K562 (cell line): Measurements from ENCODE around the gene LYRM1. TPM values are rescaled to one million over a fixed set of nuclear protein-coding genes. Genes with fewer than 3 reads are reported as not detected.

Experiments
- ARID1B ChIP-seq: fragments of 450-650 bp; IDR thresholded peaks from 2 replicates; pipeline ENCODE4 v1.6.1; 2016; ENCODE audit warnings: antibody characterized with exemption, mild to moderate bottlenecking, inconsistent platforms
- BRF1 ChIP-seq: IDR thresholded peaks from 3 replicates; pipeline ENCODE4 v1.6.1; 2011; ENCODE audit warnings: borderline replicate concordance, mild to moderate bottlenecking; ENCODE audit not compliant: insufficient read length; ENCODE audit errors: extremely low read depth
- CBFA2T3 ChIP-seq: fragments of 450-650 bp; IDR thresholded peaks from 2 replicates; pipeline ENCODE4 v1.6.1; 2017
- CREM ChIP-seq: IDR thresholded peaks from 2 replicates; pipeline ENCODE4 v1.6.1; 2014; ENCODE audit warnings: antibody characterized with exemption, low read depth
- DPF2 ChIP-seq: fragments of 450-650 bp; IDR thresholded peaks from 2 replicates; pipeline ENCODE4 v1.6.1; 2016
- ETS2 ChIP-seq: IDR thresholded peaks from 2 replicates; pipeline ENCODE4 v1.6.1; 2016; ENCODE audit warnings: borderline replicate concordance, missing genetic modification characterization, mild to moderate bottlenecking, moderate library complexity, missing compliant biosample characterization; ENCODE audit not compliant: poor library complexity, severe bottlenecking
- FOXM1 ChIP-seq, 2 experiments: fragments of 450-650 bp in 1 of 2; sonication (generic) in 1 of 2; formaldehyde crosslinking in 1 of 2; IDR thresholded peaks; 2 replicates each; pipeline versions ENCODE4 v1.6.1 to v1.9.0; 2017 to 2022; ENCODE audit warnings: low read depth in 2 of 2, mild to moderate bottlenecking in 2 of 2, missing genetic modification reagents in 1 of 2, moderate library complexity in 1 of 2
- KHSRP ChIP-seq: fragments of 450-650 bp; IDR thresholded peaks from 2 replicates; pipeline ENCODE4 v1.6.1; 2017
- KLF10 ChIP-seq: fragments of 250-450 bp; sonication (Bioruptor Pico); IDR thresholded peaks from 2 replicates; pipeline ENCODE4 v1.6.1; 2021; ENCODE audit warnings: matching md5 sums
- KLF16 ChIP-seq: IDR thresholded peaks from 2 replicates; pipeline ENCODE4 v1.6.1; 2016; ENCODE audit warnings: antibody characterized with exemption
- L3MBTL2 ChIP-seq: fragments of 450-650 bp; IDR thresholded peaks from 2 replicates; pipeline ENCODE4 v1.6.1; 2016; ENCODE audit warnings: mild to moderate bottlenecking, moderate library complexity
- MAFG ChIP-seq: fragments of 450-650 bp; conservative IDR thresholded peaks from 2 replicates; pipeline ENCODE4 v1.6.1; 2016; ENCODE audit warnings: missing genetic modification characterization, missing compliant biosample characterization
- MTA2 ChIP-seq: fragments of 450-650 bp; IDR thresholded peaks from 2 replicates; pipeline ENCODE4 v1.6.1; 2016; ENCODE audit warnings: low read depth
- NFIC ChIP-seq: fragments of 450-650 bp; IDR thresholded peaks from 2 replicates; pipeline ENCODE4 v1.6.1; 2017; ENCODE audit warnings: mild to moderate bottlenecking, inconsistent platforms
- SNRNP70 ChIP-seq: fragments of 200-400 bp; formaldehyde crosslinking; optimal IDR thresholded peaks from 2 replicates; pipeline ENCODE3; 2017; ENCODE audit warnings: low read depth, low read length
- SOX6 ChIP-seq: fragments of 450-650 bp; IDR thresholded peaks from 2 replicates; pipeline ENCODE4 v1.6.1; 2014; ENCODE audit warnings: mild to moderate bottlenecking
- SREBF1 ChIP-seq: fragments of 150-350 bp; IDR thresholded peaks from 2 replicates; pipeline ENCODE4 v1.6.1; 2014; ENCODE audit warnings: antibody characterized with exemption, low read depth, low read length, borderline replicate concordance
- STAT5A ChIP-seq: IDR thresholded peaks from 2 replicates; pipeline ENCODE4 v1.6.1; 2012; ENCODE audit warnings: low read length, inconsistent platforms, borderline replicate concordance
- TEAD1 ChIP-seq, 2 experiments: fragments of 450-650 bp in 1 of 2; sonication (generic) in 1 of 2; formaldehyde crosslinking; IDR thresholded peaks; 2 replicates each; pipeline versions ENCODE4 v1.4.0 to v1.8.0; 2020 to 2022; ENCODE audit warnings: mild to moderate bottlenecking in 2 of 2, missing genetic modification reagents in 1 of 2
- TOE1 ChIP-seq, 2 experiments: fragments of 450-650 bp in 1 of 2; sonication (generic) in 1 of 2; formaldehyde crosslinking in 1 of 2; IDR thresholded peaks; 2 replicates each; pipeline versions ENCODE4 v1.7.1 to v1.8.0; 2016 to 2022; ENCODE audit warnings: borderline replicate concordance in 2 of 2, mild to moderate bottlenecking in 2 of 2, antibody characterized with exemption in 1 of 2, inconsistent platforms in 1 of 2, low read depth in 1 of 2, missing genetic modification reagents in 1 of 2, moderate library complexity in 1 of 2
- TRIM24 ChIP-seq, 2 experiments: fragments of 450-650 bp; IDR thresholded peaks; 2 replicates each; pipeline ENCODE4 v1.6.1; 2016
- ZNF589 ChIP-seq: fragments of 200-800 bp; sonication (Bioruptor generic); IDR thresholded peaks from 2 replicates; pipeline ENCODE4 v1.6.1; 2016; ENCODE audit warnings: low read depth, missing genetic modification characterization, missing compliant biosample characterization
- polyA plus RNA-seq, 8 experiments: library from polyadenylated mRNA; depleted of rRNA in 4 of 8; stranded (reverse) in 5 of 8; unstranded in 3 of 8; fragments of >200 nt; fragmentation: Nextera tagmentation in 2 of 8; fragmentation: Illumina TruSeq in 1 of 8; extraction: Ambion mirVana in 2 of 8; extraction: Trizol in 1 of 8; gene quantifications; 2 replicates each; pipeline versions ENCODE4 v1.2.1 to v1.2.3, GENCODE V29; 2011 to 2014; ENCODE audit warnings: inconsistent platforms in 1 of 8, missing spikeins in 1 of 8
- total RNA-seq, 7 experiments: library from RNA; depleted of rRNA in 6 of 7; stranded (reverse); fragments of >200 nt in 6 of 7; fragmentation: Illumina TruSeq in 2 of 7; extraction: Trizol in 2 of 7; gene quantifications; 2 replicates each; pipeline versions ENCODE4 v1.2.1 to v1.2.3, GENCODE V29; 2011 to 2021; ENCODE audit warnings: low replicate concordance in 1 of 7
- TF ChIP-seq, protein P1 (sequence below), 2 experiments: fragments of 200-800 bp in 1 of 2; sonication (Bioruptor generic) in 1 of 2; sonication (generic) in 1 of 2; formaldehyde crosslinking in 1 of 2; IDR thresholded peaks in 1 of 2; conservative IDR thresholded peaks in 1 of 2; 2 replicates each; pipeline versions ENCODE4 v1.5.0 to v1.6.1; 2016 to 2020; ENCODE audit warnings: missing compliant biosample characterization in 1 of 2, missing genetic modification characterization in 1 of 2, missing genetic modification reagents in 1 of 2
- TF ChIP-seq, protein P2 (sequence below): fragments of 250-450 bp; sonication (Bioruptor Pico); IDR thresholded peaks from 2 replicates; pipeline ENCODE4 v1.9.0; 2021; ENCODE audit warnings: mild to moderate bottlenecking
- TF ChIP-seq, protein P3 (sequence below), 2 experiments: fragments of 250-450 bp in 1 of 2; fragments of 450-650 bp in 1 of 2; sonication (Bioruptor Pico) in 1 of 2; IDR thresholded peaks; 2 replicates each; pipeline versions ENCODE4 v1.6.1 to v1.8.0; 2016 to 2021; ENCODE audit warnings: mild to moderate bottlenecking in 2 of 2, moderate library complexity in 2 of 2, missing compliant biosample characterization in 1 of 2, missing genetic modification characterization in 1 of 2

Gene LYRM1
- total and polyA plus RNA-seq, 9 of the 15 experiments (the other 6 are each of a cell fraction or from before 2014, with no cell fraction given), result 17.5 to 44.1 (median 32.7) TPM

DNA sequence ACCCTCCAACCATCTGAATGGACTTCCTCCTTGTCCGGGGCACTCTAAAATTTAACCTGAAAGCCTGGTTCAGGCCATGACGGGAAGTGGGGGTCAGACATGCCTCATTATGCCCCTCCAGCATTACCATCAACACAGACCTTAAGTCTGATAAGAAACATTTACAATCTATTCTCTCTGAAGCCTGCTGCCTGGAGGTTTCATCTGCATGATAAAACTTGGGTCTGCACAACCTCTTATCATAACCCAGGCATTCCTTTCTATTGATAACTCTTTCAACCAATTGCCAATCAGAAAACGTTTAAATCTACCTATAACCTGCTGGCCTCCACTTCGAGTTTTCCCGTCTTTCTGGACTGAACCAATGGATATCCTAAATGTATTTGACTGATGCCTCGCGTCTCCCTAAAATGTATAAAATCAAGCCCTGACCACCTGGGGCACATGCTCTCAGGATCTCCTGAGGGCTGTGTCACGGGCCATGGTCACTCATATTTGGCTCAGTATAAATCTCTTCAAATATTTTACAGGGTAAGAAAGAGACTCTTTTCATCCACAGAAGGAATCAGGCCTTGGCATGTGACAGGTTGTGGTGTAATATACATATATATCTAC, 45.6 kb downstream of the LYRM1 start (continued):
- TF ChIP-seq L3MBTL2, result peak; percentile 71
- TF ChIP-seq NFIC, result peak; percentile 19; the same call in 1 of the 2 replicates
- no peak for TF ChIP-seq TOE1 (IDR thresholded peaks at IDR 0.05; ENCODE audit: borderline replicate concordance)
- no peak for TF ChIP-seq TOE1 (CRISPR knock-in tag; IDR thresholded peaks at IDR 0.05; ENCODE audit: borderline replicate concordance, low read depth)
- TF ChIP-seq FOXM1 (IDR thresholded peaks at IDR 0.05; ENCODE audit: low read depth), result peak; percentile 46; the same call in 1 of the 2 replicates
- TF ChIP-seq FOXM1 (CRISPR knock-in tag; IDR thresholded peaks at IDR 0.05; ENCODE audit: low read depth), result no peak
- TF ChIP-seq ARID1B, result peak; percentile 78
- no peak for TF ChIP-seq MAFG (tag)
- TF ChIP-seq MTA2, result 0 out of 2 replicates have a peak, but pooled peaks have one; percentile 24
- peak; percentile 74 for TF ChIP-seq KLF16
- TF ChIP-seq, protein P1, sequence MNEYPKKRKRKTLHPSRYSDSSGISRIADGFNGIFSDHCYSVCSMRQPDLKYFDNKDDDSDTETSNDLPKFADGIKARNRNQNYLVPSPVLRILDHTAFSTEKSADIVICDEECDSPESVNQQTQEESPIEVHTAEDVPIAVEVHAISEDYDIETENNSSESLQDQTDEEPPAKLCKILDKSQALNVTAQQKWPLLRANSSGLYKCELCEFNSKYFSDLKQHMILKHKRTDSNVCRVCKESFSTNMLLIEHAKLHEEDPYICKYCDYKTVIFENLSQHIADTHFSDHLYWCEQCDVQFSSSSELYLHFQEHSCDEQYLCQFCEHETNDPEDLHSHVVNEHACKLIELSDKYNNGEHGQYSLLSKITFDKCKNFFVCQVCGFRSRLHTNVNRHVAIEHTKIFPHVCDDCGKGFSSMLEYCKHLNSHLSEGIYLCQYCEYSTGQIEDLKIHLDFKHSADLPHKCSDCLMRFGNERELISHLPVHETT (CRISPR knock-in tag; conservative IDR thresholded peaks at IDR 0.05 in 1 of 2, IDR thresholded peaks at IDR 0.05 in 1 of 2), result 0 out of 4 replicates have a peak, but pooled peaks of 1 of the 2 experiments have one; percentile 20
- no peak for TF ChIP-seq SNRNP70
- TF ChIP-seq CREM, result 0 out of 2 replicates have a peak, but pooled peaks have one; percentile 15
- peak; percentile 49; the same call in 1 of the 2 replicates for TF ChIP-seq ZNF589 (CRISPR knock-in tag)
- peak; percentile 86 for TF ChIP-seq CBFA2T3
- no peak for TF ChIP-seq ETS2 (tag)
- 0 out of 2 replicates have a peak, but pooled peaks have one; percentile 32 for TF ChIP-seq SOX6
- no peak for TF ChIP-seq TEAD1 (CRISPR knock-in tag; IDR thresholded peaks at IDR 0.05)
- TF ChIP-seq TRIM24 (IDR thresholded peaks at IDR 0.05), result peak; percentile 37 to 53; a peak in 1 of 4 replicates
- 0 out of 2 replicates have a peak, but pooled peaks have one; percentile 34 for TF ChIP-seq STAT5A
- TF ChIP-seq DPF2, result peak; percentile 56
- TF ChIP-seq BRF1, result no peak
- no peak for TF ChIP-seq KLF10 (CRISPR knock-in tag)
- TF ChIP-seq SREBF1, result no peak
- TF ChIP-seq KHSRP, result no peak
- TF ChIP-seq, protein P2, sequence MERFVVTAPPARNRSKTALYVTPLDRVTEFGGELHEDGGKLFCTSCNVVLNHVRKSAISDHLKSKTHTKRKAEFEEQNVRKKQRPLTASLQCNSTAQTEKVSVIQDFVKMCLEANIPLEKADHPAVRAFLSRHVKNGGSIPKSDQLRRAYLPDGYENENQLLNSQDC (CRISPR knock-in tag), result no peak
- TF ChIP-seq, protein P3, sequence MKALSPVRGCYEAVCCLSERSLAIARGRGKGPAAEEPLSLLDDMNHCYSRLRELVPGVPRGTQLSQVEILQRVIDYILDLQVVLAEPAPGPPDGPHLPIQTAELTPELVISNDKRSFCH (CRISPR knock-in tag; IDR thresholded peaks at IDR 0.05), result no peak
- TF ChIP-seq, protein P3 (tag; IDR thresholded peaks at IDR 0.05), result no peak
